Heart left ventricle (tissue), 16 donors: ENCODE data around the gene QRICH1. TPM values are rescaled to one million over a fixed set of nuclear protein-coding genes. Genes with fewer than 3 reads are reported as not detected.

Source experiments
- ATAC-seq, 4 donors: fragments of 200-7000 bp; cut with Tn5 transposase; one replicate each; pipeline ENCODE4 v1.9.1; 2020 to 2022; ENCODE audit warnings: moderate library complexity in 4 of 4, mild to moderate bottlenecking in 3 of 4, moderate number of reproducible peaks in 1 of 4
- DNase-seq, 5 donors: peaks; one replicate each; pipeline ENCODE4 v3.0.0-alpha.2; 2020
- H3K27ac ChIP-seq, 12 donors: fragments of 200-600 bp; sonication (generic) in 4 of 12; one replicate each; pipeline versions ENCODE4 v1.5.0 to v1.8.0; 2016 to 2022; ENCODE audit warnings: mild to moderate bottlenecking in 2 of 12
- H3K27me3 ChIP-seq, 9 donors: fragments of 200-600 bp; sonication (generic) in 2 of 9; one replicate each; pipeline versions ENCODE4 v1.5.1 to v1.8.0; 2016 to 2022; ENCODE audit warnings: mild to moderate bottlenecking in 3 of 9
- H3K36me3 ChIP-seq, 9 donors: fragments of 200-600 bp; sonication (generic) in 2 of 9; one replicate each; pipeline versions ENCODE4 v1.5.0 to v1.8.0; 2018 to 2022; ENCODE audit warnings: mild to moderate bottlenecking in 2 of 9
- H3K4me1 ChIP-seq, 12 donors: fragments of 200-600 bp; sonication (generic) in 4 of 12; one replicate each; pipeline versions ENCODE4 v1.5.0 to v1.8.0; 2016 to 2022; ENCODE audit warnings: mild to moderate bottlenecking in 3 of 12
- H3K4me3 ChIP-seq, 12 donors: fragments of 200-600 bp; sonication (generic) in 4 of 12; one replicate each; pipeline versions ENCODE4 v1.5.0 to v1.8.0; 2017 to 2022; ENCODE audit warnings: mild to moderate bottlenecking in 9 of 12, moderate library complexity in 4 of 12
- H3K9me3 ChIP-seq, 12 donors: fragments of 200-600 bp; sonication (generic) in 4 of 12; one replicate each; pipeline versions ENCODE4 v1.5.0 to v1.8.0; 2016 to 2022; ENCODE audit warnings: mild to moderate bottlenecking in 1 of 12
- POLR2A ChIP-seq, 2 donors: fragments of 450-650 bp; IDR thresholded peaks; one replicate each; pipeline ENCODE4 v1.6.1; 2017; ENCODE audit warnings: antibody characterized with exemption in 2 of 2, mild to moderate bottlenecking in 2 of 2, moderate library complexity in 2 of 2
- WGBS, 4 donors: extraction: QIAGEN DNeasy Blood & Tissue Kit in 2 of 4; methylation state at CpG; one replicate each; pipeline versions ENCODE4 v1.1.5 to v1.1.7; 2013 to 2018; 5-methylcytosine and 5-hydroxymethylcytosine counted together
- intact Hi-C, 10 donors: fragments of 100-400 bp; cut with DNase I; formaldehyde crosslinking; loops; one replicate each; pipeline versions ENCODE4 v1.11.1 to v1.14.2; 2022
- polyA plus RNA-seq, 2 donors: library from polyadenylated mRNA; stranded (reverse); fragments of 200-250 nt; gene quantifications; one replicate each; pipeline ENCODE4 v1.2.3, GENCODE V29; 2013
- total RNA-seq, 9 donors: library from RNA; depleted of rRNA in 2 of 9; stranded (reverse); fragments of >200 nt in 2 of 9; fragmentation: NEBNext Ultra II Directional in 3 of 9; extraction: Animal tissue kit (Norgen Biotek cat#: 25700) in 3 of 9; gene quantifications; one replicate each; pipeline versions ENCODE4 v1.1.0 to v1.2.4, GENCODE V29; 2016 to 2023
- TF ChIP-seq, protein P1 (sequence below), 12 donors: fragments of 200-600 bp; sonication (generic) in 4 of 12; IDR thresholded peaks; one replicate each; pipeline versions ENCODE4 v1.5.0 to v1.8.0; 2018 to 2022; ENCODE audit warnings: antibody characterized with exemption in 12 of 12, mild to moderate bottlenecking in 5 of 12
- donor health status: ischemic (EF 13 %, LVEDD 7.1; RV severe dilation, severe dysfunction).
- donor health status: healthy with polysubstance abuse.
- donor health status: DM: no; HTN: yes; CAD: no.
- donor health status: DM: no; HTN: no; CAD: no.
- donor health status: ischemic (EF 25% LVEDD 6.9; RV normal size, moderate dysfunction).
- donor health status: ischemic (EF 25% LVEDD 5.7; RV mildly dilated, moderate dysfunction).
- donor health status: healthy.
- donor health status: DM: yes; HTN: yes; CAD: no.
- donor health status: ischemic (EF 35%, LVEDD 5.7; RV mildly dilated, moderate dysfunction).
- donor health status: nonischemic (EF 11% LVEDD 7.7; RV severe dilation, severe dysfunction).
- donor health status: DM: yes; HTN: yes; CAD: no.
- donor health status: PGD.
- donor health status: ischemic (EF 29% LVEDD 5.4; RV normal size, mild dysfunction).
- donor health status: nonischemic (EF 23%, LVEDD 6.1; RV moderate dilation, normal function).

The QRICH1 gene
- total and polyA plus RNA-seq, 11 donors: 20.0 to 91.6 (median 54.9) TPM

- Histone ChIP-seq H3K9me3 (no peaks in the 10 kb centered on the region), H3K36me3 (peaks cover 0 to 82% (median 74%) of the 10 kb centered on the region in 9 donors), H3K4me3 (no peak overlapping the region), H3K27ac (peak overlapping the region in 2 of 12 donors; percentile 91 to 98), H3K27me3 (no peaks in the 10 kb centered on the region), H3K4me1 (peaks cover 3 to 39% (median 16%) of the 10 kb centered on the region in 12 donors)
- intact Hi-C loops: no loop called here
- ATAC-seq (no peak), DNase-seq (no peak)
- TF ChIP-seq, protein P1, sequence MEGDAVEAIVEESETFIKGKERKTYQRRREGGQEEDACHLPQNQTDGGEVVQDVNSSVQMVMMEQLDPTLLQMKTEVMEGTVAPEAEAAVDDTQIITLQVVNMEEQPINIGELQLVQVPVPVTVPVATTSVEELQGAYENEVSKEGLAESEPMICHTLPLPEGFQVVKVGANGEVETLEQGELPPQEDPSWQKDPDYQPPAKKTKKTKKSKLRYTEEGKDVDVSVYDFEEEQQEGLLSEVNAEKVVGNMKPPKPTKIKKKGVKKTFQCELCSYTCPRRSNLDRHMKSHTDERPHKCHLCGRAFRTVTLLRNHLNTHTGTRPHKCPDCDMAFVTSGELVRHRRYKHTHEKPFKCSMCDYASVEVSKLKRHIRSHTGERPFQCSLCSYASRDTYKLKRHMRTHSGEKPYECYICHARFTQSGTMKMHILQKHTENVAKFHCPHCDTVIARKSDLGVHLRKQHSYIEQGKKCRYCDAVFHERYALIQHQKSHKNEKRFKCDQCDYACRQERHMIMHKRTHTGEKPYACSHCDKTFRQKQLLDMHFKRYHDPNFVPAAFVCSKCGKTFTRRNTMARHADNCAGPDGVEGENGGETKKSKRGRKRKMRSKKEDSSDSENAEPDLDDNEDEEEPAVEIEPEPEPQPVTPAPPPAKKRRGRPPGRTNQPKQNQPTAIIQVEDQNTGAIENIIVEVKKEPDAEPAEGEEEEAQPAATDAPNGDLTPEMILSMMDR (IDR thresholded peaks at IDR 0.05): no peak
- TF ChIP-seq POLR2A (IDR thresholded peaks at IDR 0.05): no peak
- 83 to 87% (median 86%) methylated on average over 6 of the region's 6 CpGs for WGBS, 4 donors
These were observed 63.5 kb downstream of the QRICH1 start for GRCh38 chr3:49030321-49030720.

DNA sequence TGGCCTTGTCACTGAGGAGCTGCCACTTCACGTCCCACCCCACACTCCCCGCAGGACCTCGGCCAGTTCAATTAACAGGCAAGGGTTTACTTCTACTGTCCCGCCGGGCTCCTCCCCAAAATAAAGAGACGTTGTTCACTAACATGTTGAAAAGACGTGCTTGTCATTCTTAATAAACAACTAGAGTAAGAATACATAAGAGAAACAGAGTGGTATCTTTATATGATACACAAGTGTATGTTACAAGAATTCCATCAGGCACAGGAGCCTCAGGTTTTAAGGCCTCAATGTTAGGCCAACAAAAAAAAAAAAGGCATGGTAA is 64.3 kb downstream of the QRICH1 start:
- H3K9me3 ChIP-seq: no peaks in the 10 kb centered on the region
- intact Hi-C loops: loop anchor here in 2 of 10 donors (5.0 to 10.0 kb wide), 2 partner anchors 63 to 65 kb away; partner anchors contain the start of gene QRICH1 (in 2 of the 2)
- 1 to 2% (median 2%) methylated on average over 7 of the region's 7 CpGs for WGBS, 4 donors
- H3K36me3 ChIP-seq: peaks cover 0 to 82% (median 74%) of the 10 kb centered on the region in 9 donors
- DNase-seq (no peak), ATAC-seq (no peak)
- peak overlapping the region; percentile 30 to 98 (median 91) for H3K27ac ChIP-seq
- no peaks in the 10 kb centered on the region for H3K27me3 ChIP-seq
- TF ChIP-seq, protein P1 (IDR thresholded peaks at IDR 0.05): no peak
- no peak for TF ChIP-seq POLR2A (IDR thresholded peaks at IDR 0.05)
- peaks cover 3 to 46% (median 17%) of the 10 kb centered on the region in 12 donors for H3K4me1 ChIP-seq
- H3K4me3 ChIP-seq: peak overlapping the region in 11 of 12 donors; percentile 53 to 85 (median 70)

DNA sequence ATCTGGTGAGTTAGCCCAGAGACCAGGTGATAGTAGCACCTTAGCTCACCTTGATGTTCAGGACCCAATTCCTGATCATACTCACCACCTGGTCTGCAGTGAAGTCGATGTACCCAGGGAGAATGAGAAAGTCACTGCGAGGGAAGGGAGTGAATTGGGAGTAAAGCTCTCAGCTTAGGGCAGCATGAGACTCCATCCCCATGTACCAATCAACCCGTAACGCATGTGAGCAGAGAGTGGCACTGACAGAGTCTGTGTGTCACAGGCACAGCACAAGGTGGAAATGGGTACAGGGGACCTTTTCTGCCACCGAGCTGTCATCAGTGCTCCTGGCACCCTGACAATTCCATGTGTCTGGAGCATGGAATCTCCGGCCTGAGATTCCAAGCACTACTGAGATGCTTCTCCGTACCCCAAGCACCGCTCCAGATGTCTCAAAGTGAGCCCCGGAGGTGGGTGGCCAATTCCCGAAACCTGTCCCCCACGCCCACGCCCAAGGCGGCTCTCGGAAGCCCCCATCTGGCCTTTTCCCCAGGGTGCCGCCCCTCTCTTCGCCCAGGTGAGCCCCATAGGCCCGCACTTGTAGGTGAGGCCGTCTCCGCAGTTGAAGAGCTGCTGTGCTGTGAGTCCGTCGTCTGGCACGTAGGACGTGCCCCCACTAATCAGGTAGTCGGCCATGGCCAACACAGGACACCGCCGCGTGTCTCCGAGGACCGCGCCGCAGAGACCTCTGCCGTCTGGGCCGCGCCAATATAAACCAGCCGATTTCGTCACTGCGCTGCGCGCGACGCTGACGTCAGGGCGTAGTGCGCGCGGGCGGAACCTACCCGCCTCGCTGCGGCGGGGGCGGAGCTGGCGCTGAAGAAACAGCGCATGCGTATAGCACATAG is 65.0 kb downstream of the QRICH1 start, which contains the start of gene IMPDH2:
IMPDH2 (minus strand) TSS at position 726 of the 890 bp plus-strand sequence; CDS start at position 678, 48 bp downstream.
- WGBS, 4 donors: 2 to 6% (median 3%) methylated on average over 15 to 55 of the region's 55 CpGs

More for the DNA sequence above, 65.0 kb downstream of the QRICH1 start, which contains the start of gene IMPDH2:
- Histone ChIP-seq H3K4me3 (peak within 1 kb of the TSS; percentile 53 to 85 (median 68)), H3K9me3 (no peaks in the 10 kb centered on the region), H3K27me3 (no peaks in the 10 kb centered on the region), H3K27ac (peak within 1 kb of the TSS; percentile 30 to 98 (median 91)), H3K36me3 (peaks cover 0 to 82% (median 74%) of the 10 kb centered on the region in 9 donors), H3K4me1 (peaks cover 3 to 53% (median 17%) of the 10 kb centered on the region in 12 donors)
- peak; percentile 93 to 99 for TF ChIP-seq POLR2A (IDR thresholded peaks at IDR 0.05)
- TF ChIP-seq, protein P1 (IDR thresholded peaks at IDR 0.05): peak in 4 of 12 donors; percentile 28 to 50 (median 38)
- intact Hi-C loops: loop anchor here in 2 of 10 donors (5.0 to 10.0 kb wide), 2 partner anchors 63 to 66 kb away; partner anchors contain the start of gene QRICH1 (in 2 of the 2)
- ATAC-seq (peak; percentile 94 to 97 (median 94)), DNase-seq (peak; percentile 90 to 97 (median 94))
